Keratinocyte (primary cell): Measurements from ENCODE around the gene GFAP. TPM values are rescaled to one million over a fixed set of nuclear protein-coding genes. Genes with fewer than 3 reads are reported as not detected.

Source experiments
- DNase-seq: peaks from one replicate; pipeline ENCODE4 v3.0.0-alpha.2; 2011; ENCODE audit warnings: low read depth, missing footprints, low spot score
- FAIRE-seq: peaks from 2 replicates; lab custom pipeline; 2011; peaks lifted over from hg19 to GRCh38; lab: Jason Lieb, UNC
- H2AFZ ChIP-seq: 2 replicates; pipeline ENCODE4 v1.6.0; 2012; ENCODE audit warnings: low read length, control low read depth, inconsistent platforms; ENCODE audit not compliant: control insufficient read depth
- H3K27ac ChIP-seq: 2 replicates; pipeline ENCODE4 v1.5.1; 2011; ENCODE audit warnings: low read length; ENCODE audit not compliant: control insufficient read depth, insufficient read depth
- H3K27me3 ChIP-seq: 3 replicates; pipeline ENCODE4 v1.6.0; 2011; ENCODE audit warnings: low read length; ENCODE audit not compliant: control insufficient read depth, insufficient read depth; ENCODE audit errors: extremely low read depth
- H3K36me3 ChIP-seq, 2 experiments: 2 replicates in 1 of 2; 3 replicates in 1 of 2; pipeline ENCODE4 v1.5.1; 2011; ENCODE audit warnings: low read length in 2 of 2, mild to moderate bottlenecking in 1 of 2; ENCODE audit not compliant: control insufficient read depth in 2 of 2, insufficient read depth in 2 of 2; ENCODE audit errors: extremely low read depth in 1 of 2
- H3K4me1 ChIP-seq: 3 replicates; pipeline ENCODE4 v1.5.1; 2011; ENCODE audit warnings: low read length; ENCODE audit not compliant: control insufficient read depth, insufficient read depth; ENCODE audit errors: extremely low read depth
- H3K4me2 ChIP-seq: 3 replicates; pipeline ENCODE4 v1.6.0; 2011; ENCODE audit warnings: low read depth, low read length; ENCODE audit not compliant: control insufficient read depth, insufficient read depth; ENCODE audit errors: extremely low read depth
- H3K4me3 ChIP-seq, 3 experiments: fragments of 200-600 bp in 1 of 3; sonication (generic) in 1 of 3; 2 replicates in 2 of 3; 3 replicates in 1 of 3; pipeline ENCODE4 v1.5.1; 2011 to 2016; ENCODE audit warnings: low read length in 3 of 3, mild to moderate bottlenecking in 3 of 3, control low read depth in 2 of 3, inconsistent platforms in 1 of 3, low read depth in 1 of 3, mixed read lengths in 1 of 3, mixed run types in 1 of 3, moderate library complexity in 1 of 3; ENCODE audit not compliant: control insufficient read depth in 2 of 3, insufficient read depth in 2 of 3; ENCODE audit errors: extremely low read depth in 1 of 3
- H3K79me2 ChIP-seq: 2 replicates; pipeline ENCODE4 v1.6.0; 2012; ENCODE audit warnings: low read length; ENCODE audit not compliant: control insufficient read depth, insufficient read depth
- H3K9ac ChIP-seq: 3 replicates; pipeline ENCODE4 v1.6.0; 2011; ENCODE audit warnings: low read length; ENCODE audit not compliant: control insufficient read depth, insufficient read depth; ENCODE audit errors: extremely low read depth
- H3K9me1 ChIP-seq: 3 replicates; pipeline ENCODE4 v1.6.0; 2011; ENCODE audit warnings: low read length; ENCODE audit not compliant: control insufficient read depth, insufficient read depth; ENCODE audit errors: extremely low read depth
- H3K9me3 ChIP-seq: 2 replicates; pipeline ENCODE4 v1.5.1; 2012; ENCODE audit warnings: low read depth, low read length; ENCODE audit not compliant: control insufficient read depth
- H4K20me1 ChIP-seq: 3 replicates; pipeline ENCODE4 v1.6.0; 2011; ENCODE audit warnings: low read length; ENCODE audit not compliant: control insufficient read depth, insufficient read depth; ENCODE audit errors: extremely low read depth
- CTCF ChIP-seq, 3 experiments: IDR thresholded peaks in 1 of 3; conservative IDR thresholded peaks in 1 of 3; optimal IDR thresholded peaks in 1 of 3; 2 replicates in 2 of 3; 3 replicates in 1 of 3; pipeline versions ENCODE3 to v1.5.1; 2011; ENCODE audit warnings: low read length in 3 of 3, mild to moderate bottlenecking in 3 of 3, moderate library complexity in 2 of 3, control low read depth in 1 of 3, inconsistent platforms in 1 of 3; ENCODE audit not compliant: insufficient read depth in 2 of 3; ENCODE audit errors: extremely low read depth in 1 of 3
- EZH2 ChIP-seq: IDR thresholded peaks from one replicate; pipeline ENCODE4 v1.6.1; 2012; ENCODE audit warnings: inconsistent platforms, mild to moderate bottlenecking, low read length, moderate library complexity
- dilution Hi-C: fragments of 300-500 bp; cut with MboI; formaldehyde crosslinking; loops from one replicate; pipeline ENCODE4 v1.7.0; 2020; ENCODE audit warnings: low sequenced_read_pairs; ENCODE audit not compliant: extremely low pct_ligation_motif_present
- polyA plus RNA-seq, 5 experiments: library from polyadenylated mRNA; depleted of rRNA in 3 of 5; stranded (reverse) in 3 of 5; stranded (forward) in 1 of 5; unstranded in 1 of 5; fragments of >200 nt; gene quantifications; 1 replicate in 1 of 5; 2 replicates in 3 of 5; 3 replicates in 1 of 5; pipeline versions ENCODE4 v1.2.1 to v1.2.3, GENCODE V29; 2011 to 2012; ENCODE audit warnings: missing spikeins in 2 of 5, low read depth in 1 of 5, low replicate concordance in 1 of 5

GFAP gene
- polyA plus RNA-seq, 1 donor (not counting 4 experiments of a cell fraction or from before 2014, with no cell fraction given) = 0.14 TPM

DNA sequence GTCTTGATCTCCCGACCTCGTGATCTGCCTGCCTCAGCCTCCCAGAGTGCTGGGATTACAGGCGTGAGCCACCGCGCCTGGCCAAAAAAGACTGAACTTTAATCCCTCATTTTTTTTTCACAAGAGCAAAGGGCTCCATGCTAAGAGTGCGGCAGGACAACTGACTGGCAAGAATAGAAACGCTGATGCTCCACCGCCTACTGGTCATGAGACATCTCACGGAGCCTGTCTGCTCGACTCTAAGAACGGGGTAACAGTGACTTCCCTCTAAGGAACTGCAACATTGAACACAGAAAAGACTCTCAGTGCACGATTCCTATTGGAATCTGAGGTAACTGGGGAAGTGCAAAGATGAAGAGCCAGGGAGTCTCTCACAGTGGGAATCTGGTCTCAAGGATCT is 43.7 kb downstream of the GFAP start:
- DNase-seq (no peak), FAIRE-seq (no peak)
- Histone ChIP-seq H4K20me1 (no peaks in the 10 kb centered on the region), H3K9ac (no peak overlapping the region), H3K4me3 (no peak overlapping the region), H3K4me1 (no peaks in the 10 kb centered on the region), H3K9me3 (no peaks in the 10 kb centered on the region), H3K27ac (no peak overlapping the region), H2AFZ (no peak overlapping the region), H3K36me3 (peaks cover 32 to 54% of the 10 kb centered on the region in 2 experiments), H3K27me3 (no peaks in the 10 kb centered on the region), H3K79me2 (no peaks in the 10 kb centered on the region), H3K9me1 (no peaks in the 10 kb centered on the region), H3K4me2 (no peak overlapping the region)
- dilution Hi-C loops = no loop called here
- TF ChIP-seq CTCF (optimal IDR thresholded peaks at IDR 0.05 in 1 of 3, IDR thresholded peaks at IDR 0.05 in 1 of 3, conservative IDR thresholded peaks at IDR 0.05 in 1 of 3; ENCODE audit: extremely low read depth in 1 of 3, insufficient read depth in 2 of 3, low read length in 3 of 3) (no peak), EZH2 (no peak)

DNA sequence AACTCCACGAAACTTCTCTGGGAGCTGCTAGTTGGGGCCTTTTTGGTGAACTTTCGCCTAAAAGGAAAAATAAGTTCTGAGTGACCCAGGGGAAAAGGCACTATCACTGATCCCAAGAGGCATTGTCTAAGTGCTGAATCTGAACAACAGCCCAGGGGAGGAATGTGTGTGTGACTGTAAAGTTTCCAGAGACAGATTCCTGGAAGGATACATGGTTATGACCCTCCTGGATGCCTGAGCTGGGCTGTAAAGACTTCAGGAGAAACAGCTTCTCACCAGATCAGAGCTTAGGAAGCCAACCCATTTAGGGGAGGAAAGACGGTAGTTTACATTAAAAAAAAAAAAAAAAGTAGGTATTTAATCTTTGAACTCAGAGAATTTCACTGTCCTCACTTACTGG is 47.5 kb downstream of the GFAP start:
- dilution Hi-C loops = no loop called here

More for the DNA sequence above, 47.5 kb downstream of the GFAP start:
- H3K9ac ChIP-seq = no peak overlapping the region
- no peaks in the 10 kb centered on the region for H3K4me1 ChIP-seq
- H3K36me3 ChIP-seq = peaks cover 33 to 77% of the 10 kb centered on the region in 2 experiments
- H3K27ac ChIP-seq = no peak overlapping the region
- no peaks in the 10 kb centered on the region for H3K9me3 ChIP-seq
- H3K79me2 ChIP-seq = no peaks in the 10 kb centered on the region
- no peak overlapping the region for H3K4me2 ChIP-seq
- no peaks in the 10 kb centered on the region for H3K27me3 ChIP-seq
- no peak overlapping the region for H3K4me3 ChIP-seq
- DNase-seq (no peak), FAIRE-seq (no peak)
- no peak for TF ChIP-seq CTCF (optimal IDR thresholded peaks at IDR 0.05 in 1 of 3, IDR thresholded peaks at IDR 0.05 in 1 of 3, conservative IDR thresholded peaks at IDR 0.05 in 1 of 3; ENCODE audit: extremely low read depth in 1 of 3, insufficient read depth in 2 of 3, low read length in 3 of 3)
- TF ChIP-seq EZH2 = no peak
- H4K20me1 ChIP-seq = peaks cover 4% of the 10 kb centered on the region
- no peaks in the 10 kb centered on the region for H3K9me1 ChIP-seq
- H2AFZ ChIP-seq = no peak overlapping the region
